SH-SY5Y (cell line): Measurements from ENCODE around the gene PARVG.

Source experiments
- GATA2 ChIP-seq: IDR thresholded peaks from 2 replicates; pipeline ENCODE4 v1.6.1; 2011; ENCODE audit warnings: mild to moderate bottlenecking, low read depth, low read length
- GATA3 ChIP-seq: IDR thresholded peaks from 2 replicates; pipeline ENCODE4 v1.6.1; 2011; ENCODE audit warnings: low read depth, mild to moderate bottlenecking, low read length, moderate library complexity

DNA sequence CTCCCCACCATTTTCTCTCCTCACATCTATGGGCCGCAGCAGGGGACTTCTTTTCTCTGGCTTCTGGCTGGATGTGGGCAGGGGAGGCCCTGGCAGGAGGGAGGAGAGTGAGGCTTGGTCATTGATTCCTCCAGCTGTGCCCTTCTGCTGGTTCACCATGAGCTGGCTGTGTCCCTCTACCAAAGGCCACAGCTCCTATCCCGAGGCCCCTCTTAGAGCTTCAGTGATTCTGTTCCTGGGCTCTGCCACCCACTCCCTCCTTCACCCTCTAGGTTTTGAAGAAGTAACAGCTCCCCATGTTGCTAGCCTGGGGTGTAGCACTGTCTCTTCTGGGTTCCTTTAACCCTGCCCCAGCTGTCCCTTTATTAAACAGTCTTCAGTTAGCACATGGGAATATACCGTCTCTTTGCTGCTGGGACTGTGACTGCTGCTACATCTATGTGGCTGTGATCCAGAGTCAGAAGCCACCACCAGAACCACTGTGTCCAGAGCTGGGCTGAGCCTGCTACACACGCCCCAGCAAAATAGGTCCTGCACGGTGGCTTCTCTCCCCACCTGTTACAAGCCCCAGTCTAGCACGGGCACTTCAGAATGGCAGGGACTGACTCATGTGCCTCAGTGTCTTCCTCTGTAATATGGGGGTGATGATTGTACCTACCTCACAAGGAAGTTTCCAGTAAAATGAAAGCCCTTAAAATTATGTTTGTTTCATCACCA is 578 bp upstream of the PARVG start:
- no peak for TF ChIP-seq GATA2
- no peak for TF ChIP-seq GATA3
